GM18858 (cell line): ENCODE data around the gene FAM124A.
"Not testable (repeated sequence)": the region's sequence is repeated elsewhere in the genome, so short reads cannot be mapped to it uniquely, and the experiment has no call there.

Experiments
- ATAC-seq: cut with Tn5 transposase; IDR thresholded peaks from one replicate; pipeline ENCODE4 v1.9.1; 2021; ENCODE audit not compliant: unreplicated experiment

Gene FAM124A

DNA sequence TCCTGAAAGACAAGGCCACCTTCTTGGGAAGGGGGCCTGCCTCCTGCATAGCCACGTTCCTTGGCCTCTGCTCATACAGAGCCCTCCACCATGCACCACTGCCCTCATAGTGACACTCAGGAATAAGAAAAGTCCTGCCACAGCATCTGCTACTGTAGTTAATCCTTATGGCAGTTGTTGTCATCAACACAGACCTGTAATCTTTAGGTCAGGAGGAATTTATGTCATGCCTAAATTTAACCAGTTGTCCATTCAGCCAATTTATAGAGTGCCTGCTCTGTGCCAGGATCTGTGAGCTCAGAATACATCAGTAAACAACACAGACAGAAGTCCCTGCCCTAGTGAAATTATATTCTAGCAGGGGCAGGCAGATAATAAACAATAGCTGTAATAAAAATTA lies 44.4 kb downstream of the FAM124A start:
- no peak for ATAC-seq

DNA sequence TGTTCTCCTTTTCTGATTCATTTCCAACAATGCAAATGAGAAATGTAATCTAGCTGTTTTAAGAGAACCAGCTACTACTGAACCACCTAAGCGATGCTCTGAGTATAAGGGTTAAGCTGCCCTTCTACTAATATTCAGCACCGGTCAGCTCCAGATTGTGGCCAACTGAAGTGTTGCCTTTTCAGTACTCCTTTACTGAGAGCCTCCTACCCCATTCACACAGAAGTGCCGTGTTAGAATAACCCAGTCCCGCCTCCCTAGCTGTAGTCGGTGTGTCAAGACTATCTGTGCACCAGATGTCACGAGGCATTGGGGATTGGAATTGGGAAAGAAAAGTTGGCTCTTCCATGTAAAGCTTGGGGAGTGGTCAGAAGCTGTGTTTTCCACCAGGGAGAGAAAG lies 45.4 kb downstream of the FAM124A start:
- no peak for ATAC-seq

DNA sequence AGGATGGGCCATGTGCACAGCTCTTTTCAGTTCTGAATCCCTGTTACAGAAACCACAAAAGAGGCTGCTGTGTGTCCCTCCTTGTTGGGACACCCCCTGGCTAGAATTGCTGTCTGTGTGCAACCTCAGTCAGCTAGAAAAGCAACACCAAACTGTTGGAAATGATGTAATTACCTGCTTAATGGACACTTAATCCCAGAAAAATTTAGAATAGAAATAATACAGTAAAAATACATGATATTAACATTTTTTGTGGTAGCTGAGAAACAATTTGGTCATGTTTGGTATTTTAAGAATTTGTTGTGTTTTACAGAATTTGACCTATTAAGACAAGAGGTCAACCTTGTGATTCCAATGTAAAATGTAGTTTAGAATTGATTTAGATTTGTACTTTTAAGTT lies 46.8 kb downstream of the FAM124A start:
- ATAC-seq, result no peak

DNA sequence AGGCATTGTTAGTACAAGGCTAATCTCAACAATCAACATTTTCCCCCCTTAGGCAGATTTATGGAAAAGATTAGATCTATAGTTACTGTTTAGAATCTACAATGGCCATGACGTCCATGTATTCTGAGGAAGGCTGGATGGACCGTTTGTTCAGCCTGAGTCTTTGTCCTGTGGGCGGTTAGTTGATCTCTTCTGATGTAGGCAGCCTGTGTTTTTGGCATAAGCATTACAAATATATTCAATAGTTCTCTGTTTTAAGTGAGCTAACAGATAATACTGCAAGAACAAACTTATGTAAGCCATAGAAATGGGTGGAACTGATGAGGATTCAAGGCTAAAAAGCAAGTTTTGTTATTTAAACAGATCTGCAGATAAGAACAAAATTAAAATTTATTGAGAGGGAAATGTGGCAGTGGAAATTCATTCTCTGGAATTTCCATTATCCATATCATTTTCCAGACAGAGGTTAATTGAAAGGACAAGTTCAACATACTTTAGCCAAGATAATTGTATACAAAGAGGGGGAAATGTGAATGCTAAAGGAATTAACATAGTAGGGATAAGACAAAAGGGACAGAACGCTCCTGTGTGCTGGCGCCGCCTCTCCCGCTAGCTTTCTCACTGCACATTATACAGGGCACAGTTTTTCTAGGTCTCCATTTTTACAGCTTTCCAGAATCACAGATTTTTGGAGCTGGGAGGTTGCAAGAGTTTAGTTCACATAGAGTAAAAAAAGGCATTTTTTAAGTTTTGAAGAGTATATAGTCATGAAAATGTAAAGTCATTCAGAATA lies 48.6 kb downstream of the FAM124A start:
- ATAC-seq, result no peak

DNA sequence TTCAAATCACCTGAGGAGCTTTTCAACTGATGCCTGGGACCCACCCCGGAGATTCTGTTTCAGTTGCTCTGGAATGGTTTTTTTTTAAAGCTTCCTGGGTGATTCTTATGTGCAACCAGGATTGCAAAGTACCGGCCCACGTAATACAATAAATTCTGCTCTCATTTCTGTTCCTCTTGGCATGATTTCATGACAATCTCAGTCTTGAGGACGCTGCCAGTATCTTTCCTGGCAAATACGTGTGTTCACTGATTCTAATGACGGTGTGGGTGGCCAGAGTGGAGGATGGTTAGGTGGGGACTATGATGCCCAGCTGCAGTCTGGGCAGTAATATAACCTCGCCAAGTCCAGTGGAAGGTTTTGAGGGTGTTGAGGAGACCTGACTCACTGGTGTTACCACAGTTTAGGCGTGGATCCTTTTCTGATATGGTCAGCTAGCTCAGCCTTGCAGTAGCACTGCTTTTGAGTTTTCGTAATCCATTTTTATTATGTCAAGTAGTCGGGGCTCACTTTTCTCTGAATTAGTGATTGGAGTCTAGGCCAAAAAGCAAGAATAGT lies 49.4 kb downstream of the FAM124A start:
- ATAC-seq, result no peak

DNA sequence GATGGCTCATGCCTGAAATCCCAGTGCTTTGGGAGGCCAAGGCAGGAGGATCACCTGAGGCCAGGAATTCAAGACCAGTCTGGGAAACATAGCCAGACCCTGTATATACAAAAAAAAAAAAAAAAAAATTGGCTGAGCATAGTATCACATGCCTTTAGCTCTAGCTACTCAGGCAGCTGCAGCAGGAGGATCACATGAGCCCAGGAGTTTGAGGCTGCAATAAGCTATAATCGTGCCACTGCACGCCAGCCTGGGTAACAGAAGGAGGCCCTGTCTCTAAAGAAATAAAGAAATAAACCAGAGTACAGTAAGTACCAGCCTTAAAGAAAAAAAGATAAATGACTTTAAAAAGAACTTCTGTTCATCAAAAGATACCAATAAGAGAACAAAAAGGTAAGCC lies 52.9 kb downstream of the FAM124A start:
- ATAC-seq, result no peak

DNA sequence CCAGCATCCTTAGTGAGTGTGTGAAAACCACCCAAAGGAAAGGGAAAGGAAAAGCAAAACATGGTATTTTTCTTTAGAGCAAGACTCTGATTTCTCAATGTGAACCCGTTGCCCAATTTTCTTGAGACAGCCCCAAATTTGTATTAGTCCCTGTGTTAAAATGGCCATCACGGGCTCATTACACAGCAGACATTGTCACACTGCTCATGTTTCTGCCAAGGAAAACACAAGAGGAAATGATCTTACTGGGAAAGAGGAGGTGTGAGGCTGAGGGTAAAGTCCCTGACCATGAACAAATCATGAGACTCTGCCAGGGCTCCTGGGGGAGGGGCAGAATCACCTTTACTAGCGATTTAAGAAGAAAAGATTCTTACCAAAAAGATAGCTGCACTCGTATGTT lies 54.4 kb downstream of the FAM124A start:
- ATAC-seq, result no peak

DNA sequence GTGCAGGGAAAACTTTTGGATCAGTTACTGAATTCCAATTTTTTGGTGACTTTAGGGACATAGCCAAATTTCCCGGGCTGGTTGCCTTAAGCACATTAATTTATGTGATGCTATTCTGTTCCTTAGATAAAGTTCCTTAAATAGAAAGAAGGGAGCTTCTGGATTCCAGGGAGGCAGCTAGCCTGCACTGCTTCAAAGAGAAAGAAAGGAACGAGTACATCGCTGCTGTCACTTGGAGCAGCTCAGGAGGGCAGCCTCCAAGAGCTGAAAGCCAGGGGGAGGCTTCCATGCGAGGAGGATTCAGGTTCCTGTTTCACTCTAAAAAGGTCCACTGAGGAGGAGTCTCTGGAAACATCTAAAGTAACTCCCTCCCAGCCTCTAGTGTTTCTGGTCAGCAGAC lies 55.7 kb downstream of the FAM124A start:
- ATAC-seq, result no peak

DNA sequence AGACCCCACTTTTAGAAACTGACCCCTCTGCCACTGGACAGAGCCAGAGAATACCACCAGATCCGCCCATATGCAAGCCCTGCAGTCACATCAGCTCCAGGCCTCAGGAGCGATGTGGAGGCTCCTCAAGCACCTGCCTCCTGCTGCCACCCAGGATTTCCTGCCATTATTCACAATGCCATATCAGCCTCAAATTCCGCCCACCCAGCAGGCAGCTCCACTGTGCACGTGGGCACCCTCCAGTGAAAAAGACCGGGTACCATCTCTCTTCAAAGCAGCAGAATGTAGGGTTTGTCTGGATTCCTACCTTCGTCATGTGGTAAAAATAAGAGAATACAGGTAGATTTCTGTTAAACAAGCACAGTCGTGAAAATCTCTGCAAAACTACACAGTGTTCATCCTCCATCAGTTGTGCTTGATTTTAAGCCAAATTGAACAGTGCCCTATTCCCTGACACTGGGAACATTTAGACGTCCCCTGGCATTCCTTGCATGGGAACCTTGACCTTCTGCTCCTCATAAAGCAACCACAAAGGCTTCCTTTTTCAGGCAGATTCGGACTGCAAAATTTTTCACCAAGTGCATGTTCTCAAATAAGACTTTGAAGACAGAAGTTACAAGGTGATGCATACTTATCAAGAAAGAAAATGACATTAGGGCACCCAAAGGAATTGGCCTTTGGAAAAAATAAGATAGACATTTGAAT lies 56.4 kb downstream of the FAM124A start:
- no peak for ATAC-seq

DNA sequence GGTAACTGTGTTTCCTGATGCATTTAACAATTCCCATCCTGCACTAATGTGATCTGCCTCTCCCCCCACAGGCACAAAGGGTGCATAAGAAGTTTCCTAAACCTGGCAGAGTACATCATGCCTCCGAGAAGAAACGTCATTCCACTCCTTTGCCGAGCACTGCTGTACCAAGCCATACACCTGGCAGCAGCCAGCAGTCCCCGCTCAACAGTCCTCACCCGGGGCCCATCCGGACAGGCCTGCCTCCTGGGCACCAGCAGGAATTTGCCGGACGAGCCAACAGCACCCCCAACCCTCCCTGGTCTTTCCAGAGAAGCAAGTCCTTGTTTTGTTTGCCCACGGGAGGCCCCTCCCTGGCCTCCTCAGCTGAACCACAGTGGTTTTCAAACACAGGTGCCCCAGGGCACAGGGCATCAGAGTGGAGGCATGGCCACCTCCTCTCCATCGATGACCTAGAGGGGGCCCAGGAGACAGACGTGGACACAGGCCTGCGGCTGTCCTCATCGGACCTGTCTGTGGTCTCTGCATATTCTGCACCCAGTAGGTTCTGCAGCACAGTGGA lies 58.3 kb downstream of the FAM124A start:
- ATAC-seq, result no peak

DNA sequence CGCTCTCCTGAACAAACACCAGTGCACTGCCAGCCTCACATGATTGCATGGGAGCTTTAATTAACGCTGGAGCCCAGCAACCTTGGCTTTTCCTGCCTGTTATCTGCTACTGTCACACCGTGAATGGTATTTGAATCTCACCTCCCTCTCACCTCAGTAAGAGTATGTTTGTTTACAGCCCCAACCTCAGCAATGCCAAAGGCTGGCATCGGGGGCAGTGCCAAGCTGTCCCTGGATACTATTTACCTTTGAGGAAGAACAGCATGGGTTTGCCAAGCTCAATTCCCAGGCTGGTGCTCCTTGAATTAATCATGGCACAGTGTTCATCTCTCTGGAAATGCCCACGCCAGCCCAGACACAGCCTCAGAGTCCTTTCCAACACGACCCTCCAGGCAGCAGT lies 60.1 kb downstream of the FAM124A start:
- no peak for ATAC-seq

DNA sequence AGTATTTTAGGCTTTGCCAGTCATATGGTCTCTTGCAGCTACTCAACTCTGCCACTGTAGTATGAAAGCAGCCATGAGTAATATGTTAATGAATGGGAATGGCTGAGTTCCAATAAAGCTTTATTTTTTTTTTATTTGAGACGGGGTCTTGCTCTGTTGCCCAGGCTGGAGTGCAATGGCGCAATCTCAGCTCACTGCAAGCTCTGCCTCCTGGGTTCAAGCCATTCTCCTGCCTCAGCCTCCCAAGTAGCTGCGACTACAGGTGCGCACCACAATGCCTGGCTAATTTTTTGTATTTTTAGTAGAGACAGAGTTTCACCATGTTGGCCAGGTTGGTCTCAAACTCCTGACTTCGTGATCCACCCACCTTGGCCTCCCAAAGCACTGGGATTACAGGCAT lies 60.7 kb downstream of the FAM124A start:
- ATAC-seq, result not testable (repeated sequence)

DNA sequence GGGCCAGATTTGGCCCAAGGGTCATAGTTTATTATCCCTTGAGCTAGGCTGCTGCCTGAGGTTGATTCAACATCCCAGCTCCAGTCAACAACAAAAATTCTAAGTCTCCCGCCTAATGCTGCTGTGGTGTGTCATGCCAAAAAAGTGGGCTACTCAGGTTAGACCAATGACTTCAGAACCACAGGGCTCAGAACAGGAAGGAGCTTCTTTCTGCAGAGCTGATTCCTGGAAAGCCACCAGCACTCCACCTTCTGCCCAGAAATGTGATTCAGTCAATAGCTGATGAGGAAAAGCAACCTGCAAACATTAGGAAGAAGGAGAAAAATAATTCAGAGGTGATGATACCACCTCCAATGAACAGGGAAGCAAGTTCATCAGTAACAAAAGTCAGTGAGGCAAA lies 61.2 kb downstream of the FAM124A start:
- no peak for ATAC-seq

DNA sequence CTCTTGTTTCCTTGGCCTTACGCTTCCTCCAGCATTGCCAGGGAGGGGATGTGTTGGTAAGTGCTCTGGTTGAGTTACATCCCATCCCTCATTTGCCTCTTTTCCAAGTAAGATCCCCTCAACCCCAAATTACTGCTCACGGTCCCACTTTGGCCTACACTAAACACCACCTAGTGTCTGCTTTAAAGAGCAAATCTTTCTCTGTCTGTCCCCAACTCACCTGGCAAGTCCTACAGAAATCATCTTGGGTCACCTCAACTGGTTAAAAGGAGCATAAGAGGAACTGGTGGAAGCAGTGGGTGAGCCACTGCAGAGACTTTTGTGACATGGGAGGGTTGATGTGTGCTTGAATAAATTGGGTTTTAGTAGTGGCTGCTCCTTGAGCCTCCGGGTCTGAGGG lies 62.1 kb downstream of the FAM124A start:
- ATAC-seq, result no peak

DNA sequence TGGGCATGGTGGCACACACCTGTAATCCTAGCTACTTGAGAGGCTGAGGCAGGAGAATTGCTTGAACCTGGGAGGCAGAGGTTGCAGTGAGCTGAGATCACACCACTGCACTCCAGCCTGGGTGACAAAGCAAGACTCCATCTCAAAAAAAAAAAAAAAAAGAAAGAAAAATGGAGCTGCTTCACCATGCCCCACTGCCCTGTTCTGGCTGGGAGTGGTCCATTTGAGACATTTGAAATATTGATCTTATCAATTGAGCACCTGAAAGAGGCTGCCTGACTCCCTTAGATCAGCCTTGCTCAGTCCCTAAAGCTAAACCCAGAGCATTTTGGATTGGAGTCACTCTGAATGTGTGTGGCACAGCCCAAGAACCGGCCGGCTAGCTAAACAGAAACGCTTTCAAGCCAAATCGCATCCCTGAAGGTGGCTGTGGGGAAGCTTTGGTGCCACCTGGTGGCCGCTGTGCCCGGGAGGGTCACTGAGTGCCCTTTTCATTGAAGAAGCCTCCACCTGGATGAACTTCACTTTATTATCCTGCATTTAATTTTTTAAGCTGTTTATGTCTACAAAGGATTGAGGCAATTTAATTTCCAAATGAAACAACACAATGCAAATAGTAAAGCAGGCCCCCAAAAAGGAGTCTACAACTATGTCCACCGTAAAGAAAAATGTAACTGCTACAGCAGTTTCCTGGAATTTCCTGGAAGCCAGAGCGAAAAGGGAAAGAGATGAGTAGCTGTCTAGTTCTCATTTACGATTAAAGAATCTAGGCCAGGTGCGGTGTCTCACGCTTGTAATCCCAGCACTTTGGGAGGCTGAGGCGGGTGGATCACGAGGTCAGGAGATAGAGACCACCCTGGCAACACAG lies 64.2 kb downstream of the FAM124A start:
- ATAC-seq, result peak; percentile 74

DNA sequence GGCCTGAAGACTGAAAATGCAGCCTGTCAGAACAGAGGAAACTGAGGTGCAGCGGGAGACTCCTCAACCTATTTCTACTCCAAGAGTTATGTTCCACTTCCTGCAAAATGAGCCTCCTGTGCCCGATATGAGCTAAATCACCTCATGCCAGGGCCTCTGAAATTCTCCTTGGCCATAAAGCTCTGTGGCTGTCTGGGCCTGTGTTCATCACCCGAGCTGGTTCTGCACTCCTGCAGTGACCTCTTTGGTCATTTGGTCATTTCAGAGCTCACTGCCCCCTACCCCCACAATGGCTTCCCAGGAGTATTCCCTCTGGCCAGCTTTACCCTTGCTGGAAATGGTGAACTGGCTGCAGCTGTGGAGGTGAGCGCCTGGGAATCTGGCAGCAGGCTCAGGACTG lies 65.6 kb downstream of the FAM124A start:
- no peak for ATAC-seq

DNA sequence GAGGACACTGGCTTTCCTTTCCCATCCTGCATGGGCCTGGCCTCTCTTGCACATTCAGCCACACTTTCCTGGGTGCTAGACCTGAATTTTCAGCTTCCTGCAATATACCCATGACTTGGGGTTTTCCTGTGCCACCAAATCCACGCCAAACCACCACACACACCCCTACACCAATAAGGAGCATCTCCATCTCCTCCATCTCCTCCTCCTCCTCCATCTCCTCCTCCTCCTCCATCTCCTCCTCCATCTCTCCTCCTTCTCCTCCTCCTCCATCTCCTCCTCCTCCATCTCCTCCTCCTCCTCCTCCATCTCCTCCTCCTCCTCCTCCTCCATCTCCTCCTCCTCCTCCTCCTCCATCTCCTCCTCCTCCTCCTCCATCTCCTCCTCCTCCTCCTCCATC lies 66.1 kb downstream of the FAM124A start:
- not testable (repeated sequence) for ATAC-seq

DNA sequence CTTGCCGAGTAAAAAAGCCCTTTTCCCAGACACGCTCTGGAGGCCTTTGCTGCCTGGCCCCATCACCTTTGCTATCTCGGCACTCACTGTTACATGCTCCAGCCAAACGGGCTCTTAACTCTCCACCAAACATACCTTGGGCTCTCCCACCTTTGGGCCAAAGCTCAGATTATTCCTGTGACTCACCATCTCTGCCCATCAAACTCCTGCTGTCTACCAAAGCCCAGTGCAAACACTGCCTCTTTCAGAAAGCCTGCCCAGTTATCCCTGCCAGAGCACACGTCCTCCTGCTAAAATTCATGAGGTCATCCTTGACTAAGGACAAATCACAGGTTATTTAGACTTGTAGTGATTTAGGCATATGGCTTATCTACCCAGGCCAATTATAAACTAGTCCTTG lies 69.1 kb downstream of the FAM124A start:
- ATAC-seq, result no peak

DNA sequence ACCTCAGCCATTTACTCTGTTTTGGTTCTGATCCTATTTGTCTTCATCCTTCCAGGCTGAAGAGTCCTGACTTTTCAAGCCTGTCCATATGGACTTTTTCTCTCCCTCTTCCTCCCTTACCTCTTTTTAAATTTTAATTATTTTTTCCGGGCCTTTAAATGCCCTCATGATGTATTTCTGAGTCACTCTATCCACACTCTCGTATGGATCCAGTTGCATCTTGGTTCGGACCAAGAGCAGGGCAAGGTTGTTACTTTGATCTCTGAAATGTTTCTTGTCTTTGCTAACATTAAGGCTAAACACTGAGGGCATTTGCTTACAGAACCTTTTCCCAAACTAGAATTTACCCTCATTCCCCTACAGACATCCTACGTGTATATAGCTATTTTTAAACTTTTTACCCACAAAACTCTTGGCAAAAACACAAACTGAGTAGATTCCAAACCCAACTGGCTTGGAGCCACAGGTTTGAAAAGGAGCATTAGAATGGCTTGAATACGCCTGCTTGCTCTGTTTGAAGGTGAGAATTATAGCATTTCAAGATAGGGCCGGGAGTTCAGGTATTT lies 69.9 kb downstream of the FAM124A start:
- no peak for ATAC-seq

DNA sequence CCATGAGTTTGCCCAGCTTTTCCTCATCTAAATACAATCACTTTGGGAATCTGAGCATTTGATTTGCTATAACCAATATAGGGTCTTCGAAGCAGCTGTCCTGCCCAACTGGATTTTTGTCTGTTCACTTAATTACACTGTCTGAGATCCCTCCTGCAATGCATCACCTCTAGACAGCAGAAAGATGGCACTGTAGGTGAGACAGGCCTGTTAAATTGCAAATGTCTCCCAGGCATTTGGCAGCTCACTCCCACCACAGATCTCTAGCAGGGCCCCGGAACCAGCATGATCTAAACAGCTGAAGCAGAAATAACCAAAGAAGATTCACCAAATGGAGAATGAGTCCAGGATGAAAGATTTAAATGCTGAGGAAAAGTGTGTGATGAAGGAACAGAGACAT lies 75.4 kb downstream of the FAM124A start:
- no peak for ATAC-seq

DNA sequence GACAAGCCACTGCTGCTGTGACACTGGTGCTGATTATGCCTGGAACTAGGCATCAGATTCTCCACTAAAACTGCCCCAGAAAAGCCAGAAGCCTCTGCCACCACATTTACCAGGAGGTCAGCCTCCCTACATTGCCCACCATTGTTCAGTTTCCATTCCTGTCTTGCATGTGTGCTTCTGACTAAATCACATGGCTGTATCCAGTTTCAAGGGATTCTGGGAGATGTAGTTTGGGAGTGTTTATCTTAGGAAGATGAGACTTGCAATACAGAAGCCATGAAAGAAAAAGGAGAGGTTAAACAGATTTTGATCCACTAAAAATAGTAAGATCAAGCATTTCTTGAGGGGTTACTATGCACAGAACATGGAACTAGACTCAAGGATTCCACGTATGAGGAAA lies 76.6 kb downstream of the FAM124A start:
- ATAC-seq, result no peak
